ENCODE measurements around the gene LAMC2.
A peak's percentile ranks its signal among the peaks of the same experiment; 100 is the strongest.
"Not testable (repeated sequence)": the region's sequence is repeated elsewhere in the genome, so short reads cannot be mapped to it uniquely, and the experiment has no call there.

LAMC2 gene

GRCh38 chr1:183234660-183235476 lies 48.8 kb downstream of the LAMC2 start:
- Histone ChIP-seq H3K27ac (ENCODE audit: low read depth, low read length) (peak overlapping the region; percentile 86), H3K9ac (ENCODE audit: low read length) (peak overlapping the region; percentile 40), H3K36me3 (ENCODE audit: control insufficient read depth, insufficient read depth, low read length) (no peaks in the 10 kb centered on the region), H3K4me3 (ENCODE audit: low read length) (peak overlapping the region; percentile 51), H3K27me3 (ENCODE audit: control insufficient read depth, insufficient read depth, low read length) (no peaks in the 10 kb centered on the region), H3K4me1 (ENCODE audit: control insufficient read depth, insufficient read depth, low read length) (peaks cover 12% of the 10 kb centered on the region)

- H3K9ac ChIP-seq (ENCODE audit: low read length) = no peak overlapping the region
- H3K4me1 ChIP-seq (ENCODE audit: control insufficient read depth, insufficient read depth, low read length) = peaks cover 12% of the 10 kb centered on the region
- no peaks in the 10 kb centered on the region for H3K27me3 ChIP-seq (ENCODE audit: control insufficient read depth, insufficient read depth, low read length)
- no peaks in the 10 kb centered on the region for H3K36me3 ChIP-seq (ENCODE audit: control insufficient read depth, insufficient read depth, low read length)
- H3K4me3 ChIP-seq (ENCODE audit: low read length) = no peak overlapping the region
- H3K27ac ChIP-seq (ENCODE audit: low read depth, low read length) = peak overlapping the region; percentile 86
These were observed 49.4 kb downstream of the LAMC2 start for GRCh38 chr1:183235503-183235902.

- no peak overlapping the region for H3K4me3 ChIP-seq (ENCODE audit: low read length)
- H3K27me3 ChIP-seq (ENCODE audit: control insufficient read depth, insufficient read depth, low read length) = no peaks in the 10 kb centered on the region
- H3K9ac ChIP-seq (ENCODE audit: low read length) = no peak overlapping the region
- no peak overlapping the region for H3K27ac ChIP-seq (ENCODE audit: low read depth, low read length)
- H3K4me1 ChIP-seq (ENCODE audit: control insufficient read depth, insufficient read depth, low read length) = peaks cover 12% of the 10 kb centered on the region
- H3K36me3 ChIP-seq (ENCODE audit: control insufficient read depth, insufficient read depth, low read length) = no peaks in the 10 kb centered on the region
These were observed 50.2 kb downstream of the LAMC2 start for GRCh38 chr1:183236158-183236725.

GRCh38 chr1:183237046-183237445 lies 51.0 kb downstream of the LAMC2 start:
- Histone ChIP-seq H3K27ac (ENCODE audit: low read depth, low read length) (no peak overlapping the region), H3K27me3 (ENCODE audit: control insufficient read depth, insufficient read depth, low read length) (no peaks in the 10 kb centered on the region), H3K4me1 (ENCODE audit: control insufficient read depth, insufficient read depth, low read length) (peaks cover 12% of the 10 kb centered on the region), H3K36me3 (ENCODE audit: control insufficient read depth, insufficient read depth, low read length) (no peaks in the 10 kb centered on the region), H3K4me3 (ENCODE audit: low read length) (no peak overlapping the region), H3K9ac (ENCODE audit: low read length) (no peak overlapping the region)

GRCh38 chr1:183238071-183238470 lies 52.0 kb downstream of the LAMC2 start:
- Histone ChIP-seq H3K27ac (ENCODE audit: low read depth, low read length) (no peak overlapping the region), H3K36me3 (ENCODE audit: control insufficient read depth, insufficient read depth, low read length) (no peaks in the 10 kb centered on the region), H3K4me1 (ENCODE audit: control insufficient read depth, insufficient read depth, low read length) (peaks cover 9% of the 10 kb centered on the region), H3K9ac (ENCODE audit: low read length) (no peak overlapping the region), H3K4me3 (ENCODE audit: low read length) (no peak overlapping the region), H3K27me3 (ENCODE audit: control insufficient read depth, insufficient read depth, low read length) (no peaks in the 10 kb centered on the region)

- H3K9ac ChIP-seq (ENCODE audit: low read length) = no peak overlapping the region
- H3K27ac ChIP-seq (ENCODE audit: low read depth, low read length) = no peak overlapping the region
- peaks cover 6% of the 10 kb centered on the region for H3K4me1 ChIP-seq (ENCODE audit: control insufficient read depth, insufficient read depth, low read length)
- H3K4me3 ChIP-seq (ENCODE audit: low read length) = no peak overlapping the region
- no peaks in the 10 kb centered on the region for H3K27me3 ChIP-seq (ENCODE audit: control insufficient read depth, insufficient read depth, low read length)
- no peaks in the 10 kb centered on the region for H3K36me3 ChIP-seq (ENCODE audit: control insufficient read depth, insufficient read depth, low read length)
These were observed 53.2 kb downstream of the LAMC2 start for GRCh38 chr1:183239220-183239742.

- Histone ChIP-seq H3K36me3 (ENCODE audit: control insufficient read depth, insufficient read depth, low read length) (no peaks in the 10 kb centered on the region), H3K9ac (ENCODE audit: low read length) (no peak overlapping the region), H3K4me3 (ENCODE audit: low read length) (no peak overlapping the region), H3K27me3 (ENCODE audit: control insufficient read depth, insufficient read depth, low read length) (no peaks in the 10 kb centered on the region), H3K27ac (ENCODE audit: low read depth, low read length) (no peak overlapping the region), H3K4me1 (ENCODE audit: control insufficient read depth, insufficient read depth, low read length) (peaks cover 5% of the 10 kb centered on the region)
These were observed 53.9 kb downstream of the LAMC2 start for GRCh38 chr1:183239793-183240525.

- Histone ChIP-seq H3K27me3 (ENCODE audit: control insufficient read depth, insufficient read depth, low read length) (no peaks in the 10 kb centered on the region), H3K27ac (ENCODE audit: low read depth, low read length) (no peak overlapping the region), H3K4me1 (ENCODE audit: control insufficient read depth, insufficient read depth, low read length) (peaks cover under 1% of the 10 kb centered on the region)
These were observed 54.4 kb downstream of the LAMC2 start for GRCh38 chr1:183240526-183240825.

GRCh38 chr1:183240853-183241252 lies 54.8 kb downstream of the LAMC2 start:
- not testable (repeated sequence) for H3K27me3 ChIP-seq (ENCODE audit: control insufficient read depth, insufficient read depth, low read length); H3K4me3 ChIP-seq (ENCODE audit: low read length); H3K9ac ChIP-seq (ENCODE audit: low read length); H3K36me3 ChIP-seq (ENCODE audit: control insufficient read depth, insufficient read depth, low read length); H3K27ac ChIP-seq (ENCODE audit: low read depth, low read length); H3K4me1 ChIP-seq (ENCODE audit: control insufficient read depth, insufficient read depth, low read length)

More at GRCh38 chr1:183240526-183240825, 54.4 kb downstream of the LAMC2 start:
- Histone ChIP-seq H3K4me3 (ENCODE audit: low read length) (no peak overlapping the region), H3K36me3 (ENCODE audit: control insufficient read depth, insufficient read depth, low read length) (no peaks in the 10 kb centered on the region), H3K9ac (ENCODE audit: low read length) (no peak overlapping the region)

- Histone ChIP-seq H3K9ac (ENCODE audit: low read length) (no peak overlapping the region), H3K4me3 (ENCODE audit: low read length) (no peak overlapping the region), H3K4me1 (ENCODE audit: control insufficient read depth, insufficient read depth, low read length) (no peaks in the 10 kb centered on the region), H3K27ac (ENCODE audit: low read depth, low read length) (no peak overlapping the region), H3K36me3 (ENCODE audit: control insufficient read depth, insufficient read depth, low read length) (no peaks in the 10 kb centered on the region), H3K27me3 (ENCODE audit: control insufficient read depth, insufficient read depth, low read length) (no peaks in the 10 kb centered on the region)
These were observed 55.4 kb downstream of the LAMC2 start for GRCh38 chr1:183241471-183241870.

GRCh38 chr1:183242556-183242955 lies 56.5 kb downstream of the LAMC2 start:
- H3K36me3 ChIP-seq (ENCODE audit: control insufficient read depth, insufficient read depth, low read length) = no peaks in the 10 kb centered on the region

GRCh38 chr1:183243161-183244050 lies 57.3 kb downstream of the LAMC2 start:
- no peaks in the 10 kb centered on the region for H3K36me3 ChIP-seq (ENCODE audit: control insufficient read depth, insufficient read depth, low read length)
- no peak overlapping the region for H3K4me3 ChIP-seq (ENCODE audit: low read length)
- no peaks in the 10 kb centered on the region for H3K4me1 ChIP-seq (ENCODE audit: control insufficient read depth, insufficient read depth, low read length)
- no peaks in the 10 kb centered on the region for H3K27me3 ChIP-seq (ENCODE audit: control insufficient read depth, insufficient read depth, low read length)
- H3K27ac ChIP-seq (ENCODE audit: low read depth, low read length) = peak overlapping the region; percentile 15
- no peak overlapping the region for H3K9ac ChIP-seq (ENCODE audit: low read length)

More at GRCh38 chr1:183242556-183242955, 56.5 kb downstream of the LAMC2 start:
- no peak overlapping the region for H3K4me3 ChIP-seq (ENCODE audit: low read length)
- no peak overlapping the region for H3K27ac ChIP-seq (ENCODE audit: low read depth, low read length)
- H3K4me1 ChIP-seq (ENCODE audit: control insufficient read depth, insufficient read depth, low read length) = no peaks in the 10 kb centered on the region
- H3K9ac ChIP-seq (ENCODE audit: low read length) = no peak overlapping the region
- no peaks in the 10 kb centered on the region for H3K27me3 ChIP-seq (ENCODE audit: control insufficient read depth, insufficient read depth, low read length)
